Measurements from ENCODE around the gene CTIF.
"Not testable (repeated sequence)": the region's sequence is repeated elsewhere in the genome, so short reads cannot be mapped to it uniquely, and the experiment has no call there.

CTIF gene

GRCh38 chr18:48700446-48700845, 161.6 kb downstream of the CTIF start:
- in situ Hi-C loops (cut with MboI; ENCODE audit: low sequenced_read_pairs), result no loop called here

DNA sequence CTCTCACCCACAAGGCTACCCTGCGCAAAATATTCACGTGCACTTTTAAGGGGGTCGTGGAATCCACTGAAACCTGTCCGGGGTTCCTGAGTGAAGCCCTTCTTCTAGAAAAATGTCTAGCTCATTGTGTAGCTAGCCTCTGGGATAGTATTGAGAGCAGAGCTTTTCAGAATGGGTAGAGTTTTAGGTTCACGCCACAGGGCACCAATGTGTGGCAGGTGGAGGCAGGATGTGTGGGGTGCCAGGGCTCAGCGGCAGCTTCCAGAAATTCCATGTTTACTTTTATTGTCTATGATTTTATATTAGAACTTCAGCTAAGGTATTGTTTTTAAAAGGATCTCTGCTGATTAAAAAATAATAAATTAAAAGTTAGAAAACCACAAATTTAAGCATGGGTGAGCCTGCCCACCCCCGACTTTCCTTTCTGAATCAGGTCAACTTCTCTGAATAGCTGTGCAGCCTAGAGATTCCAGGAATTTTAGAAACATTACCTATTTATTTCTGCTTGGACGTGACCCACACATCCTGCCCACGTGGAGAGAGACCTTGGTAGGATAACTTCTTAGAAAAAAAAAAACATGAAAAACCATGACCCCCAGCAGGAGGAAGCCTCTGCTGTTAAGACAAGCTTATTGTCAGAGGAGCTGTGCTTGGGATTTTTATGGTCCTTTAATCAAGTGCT, 163.7 kb downstream of the CTIF start:
- in situ Hi-C loops (cut with MboI; ENCODE audit: low sequenced_read_pairs), result no loop called here

DNA sequence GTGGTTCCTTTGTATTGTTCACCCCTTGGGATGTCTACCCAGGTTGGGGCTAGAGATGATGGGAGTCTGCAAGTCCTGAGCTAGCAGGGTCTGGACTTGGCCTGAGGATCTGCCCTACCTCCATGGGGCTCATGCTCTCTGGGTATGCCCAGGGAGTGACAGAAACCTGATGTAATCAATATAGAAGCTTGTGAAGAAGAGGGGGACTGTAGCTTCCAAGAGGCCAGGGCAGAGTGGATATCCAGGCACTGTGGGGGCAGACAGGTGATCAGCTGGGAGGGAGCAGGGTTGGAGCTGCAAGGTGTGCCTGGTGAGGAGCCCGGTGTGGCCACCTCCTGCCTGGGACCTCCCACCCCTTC, 164.2 kb downstream of the CTIF start:
- in situ Hi-C loops (cut with MboI; ENCODE audit: low sequenced_read_pairs), result no loop called here

- in situ Hi-C loops (cut with MboI; ENCODE audit: low sequenced_read_pairs), result no loop called here
Measured at GRCh38 chr18:48703418-48703817, 164.6 kb downstream of the CTIF start.

DNA sequence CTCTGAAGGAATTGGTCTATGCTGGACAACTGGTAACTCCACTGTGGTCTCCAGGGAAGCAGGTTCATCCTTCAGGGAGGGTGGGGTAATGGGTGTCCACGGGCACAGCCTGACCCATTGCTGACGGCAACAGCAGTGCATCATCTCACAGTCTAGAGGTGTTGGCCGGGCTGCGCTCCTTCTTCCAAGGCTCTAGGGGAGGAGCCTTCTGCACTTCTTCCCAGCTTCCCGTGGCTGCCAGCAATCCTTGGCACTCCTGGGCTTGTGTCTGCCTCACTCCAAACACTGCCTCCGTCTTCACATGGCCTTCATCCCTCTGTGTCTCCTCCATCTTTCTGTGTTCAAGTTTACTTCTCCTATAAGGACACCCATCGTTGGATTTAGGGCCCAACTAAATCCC, 166.2 kb downstream of the CTIF start:
- in situ Hi-C loops (cut with MboI; ENCODE audit: low sequenced_read_pairs), result no loop called here

- in situ Hi-C loops (cut with MboI; ENCODE audit: low sequenced_read_pairs), result no loop called here
Measured at GRCh38 chr18:48705531-48705930, 166.7 kb downstream of the CTIF start.

- in situ Hi-C loops (cut with MboI; ENCODE audit: low sequenced_read_pairs), result no loop called here
Measured at GRCh38 chr18:48706731-48707130, 167.9 kb downstream of the CTIF start.

DNA sequence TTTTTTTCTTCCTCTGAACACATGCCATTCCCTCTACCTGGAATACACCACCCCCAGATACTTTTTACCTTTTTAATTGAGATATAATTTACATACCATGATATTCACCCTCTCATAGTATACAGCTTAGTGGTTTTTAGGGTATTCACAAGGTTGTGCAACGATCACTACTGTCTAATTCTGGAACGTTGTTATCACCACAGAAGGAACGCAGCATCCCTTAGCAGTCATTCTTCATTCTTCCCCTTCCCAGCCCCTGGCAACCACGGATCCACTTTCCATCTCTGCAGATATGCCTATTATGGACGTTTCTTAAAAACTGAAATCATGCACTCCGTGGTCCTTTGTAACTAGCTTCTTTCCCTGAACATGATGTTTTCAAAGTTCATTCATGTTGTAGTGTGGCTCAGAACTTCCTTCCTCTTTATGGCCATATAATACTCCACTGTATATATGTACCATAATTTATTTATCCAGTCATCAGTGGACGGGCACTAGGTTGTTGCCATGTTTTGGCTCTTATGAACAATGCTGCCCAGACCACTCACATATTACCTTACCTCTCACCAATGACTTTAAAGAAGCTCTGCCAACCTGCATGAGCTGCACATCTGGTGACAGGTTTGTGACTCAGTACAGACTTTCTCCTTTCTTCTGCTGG, 168.9 kb downstream of the CTIF start:
- in situ Hi-C loops (cut with MboI; ENCODE audit: low sequenced_read_pairs), result no loop called here

DNA sequence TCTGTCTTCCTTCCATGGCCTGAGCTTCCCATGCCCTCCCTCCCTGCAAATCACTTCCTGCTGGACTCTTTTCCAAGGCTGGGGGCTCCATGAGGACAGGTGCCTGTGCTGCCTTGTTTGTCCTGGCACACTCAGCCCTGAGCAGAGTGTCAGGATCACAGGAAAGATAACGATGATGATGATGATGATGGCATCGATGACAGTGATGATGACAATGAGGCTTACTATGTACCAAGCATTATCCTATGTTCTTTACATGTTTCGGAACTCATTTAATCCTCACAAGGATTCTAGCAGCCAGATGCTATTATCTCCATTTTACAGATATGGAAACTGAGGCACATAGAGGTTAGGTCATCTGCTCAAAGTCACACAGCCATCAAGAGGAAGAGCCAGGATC, 170.0 kb downstream of the CTIF start:
- in situ Hi-C loops (cut with MboI; ENCODE audit: low sequenced_read_pairs), result no loop called here

- in situ Hi-C loops (cut with MboI; ENCODE audit: low sequenced_read_pairs), result no loop called here
Measured at GRCh38 chr18:48709371-48710062, 170.7 kb downstream of the CTIF start.

GRCh38 chr18:48711651-48712486, 173.0 kb downstream of the CTIF start:
- in situ Hi-C loops (cut with MboI; ENCODE audit: low sequenced_read_pairs), result no loop called here

DNA sequence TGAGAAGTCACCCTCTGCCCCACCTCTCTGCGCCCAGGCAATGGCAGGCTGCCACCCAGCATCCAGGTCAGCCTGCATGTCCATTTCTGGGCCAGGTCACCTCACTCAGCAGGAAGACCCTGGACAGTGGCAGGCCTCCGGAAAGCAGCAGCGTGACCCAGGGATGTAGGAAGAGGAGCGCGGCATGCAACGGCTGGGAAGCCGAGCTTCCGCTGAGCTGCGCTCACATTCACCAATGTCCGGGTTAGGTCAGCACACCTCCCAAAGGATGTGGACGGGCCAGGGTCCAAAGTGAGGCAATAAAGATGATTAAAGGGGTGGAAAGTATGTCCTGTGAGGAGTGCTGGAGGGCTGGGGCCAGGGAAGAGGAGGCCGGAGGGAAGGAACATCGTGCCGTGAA, 174.5 kb downstream of the CTIF start:
- in situ Hi-C loops (cut with MboI; ENCODE audit: low sequenced_read_pairs), result no loop called here

DNA sequence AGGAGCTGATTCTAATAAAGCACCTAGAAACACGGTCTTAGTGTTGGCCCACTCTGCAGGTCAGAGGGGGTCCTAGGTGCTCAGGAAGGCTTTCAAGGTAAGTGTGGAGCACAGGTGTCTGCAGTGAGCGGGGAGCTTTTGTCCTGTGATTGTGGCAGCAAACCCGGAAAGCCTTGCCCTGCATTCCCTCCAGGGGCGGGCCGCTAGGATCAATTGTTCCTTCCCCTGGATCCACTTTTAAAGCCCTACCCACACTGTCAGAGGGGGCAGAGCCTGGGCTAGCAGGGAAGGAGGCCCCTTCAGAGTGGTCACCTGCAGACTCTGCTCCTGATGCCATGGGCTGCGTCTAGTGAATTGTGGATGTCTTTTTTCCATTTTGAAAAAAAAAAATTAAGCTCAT, 176.0 kb downstream of the CTIF start:
- in situ Hi-C loops (cut with MboI; ENCODE audit: low sequenced_read_pairs), result no loop called here

DNA sequence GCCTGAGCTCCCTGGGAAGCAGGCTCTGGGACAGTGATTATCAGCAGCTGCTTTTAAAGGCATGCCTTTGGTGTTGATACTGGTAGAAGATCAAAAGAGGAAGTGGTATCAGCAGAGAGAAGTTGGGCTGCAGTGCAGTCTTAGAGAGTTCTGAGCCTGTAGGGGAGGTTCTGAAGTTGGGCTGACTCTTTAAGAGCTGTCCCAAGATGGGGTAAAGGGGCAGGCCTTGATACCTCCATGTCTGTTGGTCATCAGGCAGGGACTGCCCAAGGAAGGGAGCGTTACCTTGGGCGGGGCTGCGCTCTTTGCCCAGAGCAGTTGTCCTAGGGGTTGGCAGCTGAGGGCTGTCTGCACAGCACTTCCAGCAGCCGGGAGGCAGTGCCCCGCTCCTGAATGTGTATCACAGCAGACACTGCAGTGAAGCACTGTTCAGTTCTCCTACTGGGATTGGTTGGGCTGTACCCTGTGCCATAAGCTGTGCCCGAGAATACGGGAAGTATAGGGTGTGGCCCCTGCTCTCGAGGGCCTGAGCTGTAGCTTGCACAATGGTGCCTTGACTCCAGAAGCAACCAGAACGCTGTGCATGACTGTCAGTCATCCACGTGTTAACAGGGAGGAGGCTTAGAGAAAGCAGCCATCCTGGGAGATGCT, 177.0 kb downstream of the CTIF start:
- in situ Hi-C loops (cut with MboI; ENCODE audit: low sequenced_read_pairs), result no loop called here

DNA sequence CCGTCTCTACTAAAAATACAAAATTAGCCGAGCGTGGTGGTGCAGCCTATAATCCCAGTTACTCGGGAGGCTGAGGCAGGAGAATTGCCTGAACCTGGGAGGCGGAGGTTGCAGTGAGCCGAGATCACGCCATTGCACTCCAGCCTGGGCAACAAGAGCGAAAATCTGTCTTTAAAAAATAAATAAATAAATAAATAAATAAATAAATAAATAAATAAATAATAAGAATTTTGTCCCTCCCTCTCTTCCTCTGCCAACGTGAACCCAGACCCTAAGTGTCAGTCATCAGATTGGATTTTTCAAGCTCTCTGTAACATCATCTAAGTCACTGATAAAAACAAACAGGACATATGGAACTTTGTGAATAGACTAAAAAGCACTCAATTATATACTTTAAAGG, 178.4 kb downstream of the CTIF start:
- in situ Hi-C loops (cut with MboI; ENCODE audit: low sequenced_read_pairs), result not testable (repeated sequence)

- in situ Hi-C loops (cut with MboI; ENCODE audit: low sequenced_read_pairs), result no loop called here
Measured at GRCh38 chr18:48718251-48718959, 179.6 kb downstream of the CTIF start.

- in situ Hi-C loops (cut with MboI; ENCODE audit: low sequenced_read_pairs), result no loop called here
Measured at GRCh38 chr18:48719388-48719787, 180.6 kb downstream of the CTIF start.

DNA sequence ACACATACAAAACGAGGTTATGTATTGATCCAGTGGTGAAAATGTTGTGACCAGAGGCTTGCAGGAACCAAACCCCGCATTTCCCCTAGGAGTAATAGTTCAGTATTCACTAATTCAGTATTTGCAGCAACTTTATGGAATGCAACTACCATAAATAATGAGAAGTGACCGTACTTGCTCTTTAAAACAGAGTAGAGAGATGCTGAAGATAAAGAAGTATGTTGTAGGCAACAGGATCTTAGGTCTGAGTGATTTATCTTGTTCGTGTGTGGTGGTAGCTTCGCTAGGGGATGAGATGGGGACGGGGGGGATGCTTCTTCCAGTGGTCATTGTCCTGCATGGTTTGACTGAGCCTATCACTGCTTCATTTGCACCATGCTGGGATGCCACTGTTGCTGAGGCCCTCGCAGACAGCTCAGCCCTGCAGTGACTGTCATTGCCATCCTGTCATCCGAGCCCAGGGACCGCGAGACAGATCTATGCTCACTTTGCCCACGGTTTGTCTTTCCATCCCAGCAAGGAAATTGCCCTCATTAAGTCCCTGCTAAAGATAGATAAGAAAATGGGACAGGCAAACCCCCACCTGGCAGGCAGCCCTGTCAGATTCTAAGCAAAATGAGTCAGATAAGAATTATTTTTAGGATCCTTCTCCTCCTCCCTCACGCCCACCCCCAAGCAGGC, 181.3 kb downstream of the CTIF start:
- in situ Hi-C loops (cut with MboI; ENCODE audit: low sequenced_read_pairs), result no loop called here

GRCh38 chr18:48720655-48721025, 181.8 kb downstream of the CTIF start:
- in situ Hi-C loops (cut with MboI; ENCODE audit: low sequenced_read_pairs), result no loop called here

DNA sequence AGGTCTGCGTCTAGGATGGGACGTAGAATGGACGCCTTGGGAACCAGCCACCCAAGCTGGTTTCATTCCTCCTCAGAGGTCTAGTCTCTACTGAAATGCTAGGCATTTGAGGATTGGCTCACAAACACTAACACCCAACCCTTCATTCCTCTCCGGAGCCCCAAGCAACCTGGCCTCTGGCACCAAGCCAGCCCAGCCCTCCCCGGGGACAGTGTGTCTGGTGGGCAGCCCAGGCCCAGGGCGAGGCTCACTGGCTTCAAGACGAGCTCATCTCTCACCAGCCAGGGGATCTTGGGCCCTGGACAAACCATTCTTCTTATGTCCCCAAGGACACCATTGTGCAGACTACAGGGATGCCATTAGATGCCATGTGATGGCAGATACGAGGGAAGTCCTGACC, 182.5 kb downstream of the CTIF start:
- in situ Hi-C loops (cut with MboI; ENCODE audit: low sequenced_read_pairs), result no loop called here
